Glutamatergic neuron (in vitro differentiated cells): ENCODE measurements around the gene TMEM18. TPM values are rescaled to one million over a fixed set of nuclear protein-coding genes. Genes with fewer than 3 reads are reported as not detected.

Experiments
- DNase-seq: peaks from one replicate; pipeline ENCODE4 v3.0.0; 2022
- H3K27ac Mint-ChIP-seq: one replicate; pipeline ENCODE4 v1.8.0; 2020; ENCODE audit warnings: mild to moderate bottlenecking, mixed read lengths, inconsistent platforms; ENCODE audit not compliant: unreplicated experiment
- H3K27me3 Mint-ChIP-seq: one replicate; pipeline ENCODE4 v1.8.0; 2020; ENCODE audit warnings: mild to moderate bottlenecking, moderate library complexity, mixed read lengths, inconsistent platforms; ENCODE audit not compliant: unreplicated experiment
- H3K36me3 Mint-ChIP-seq: one replicate; pipeline ENCODE4 v1.8.0; 2020; ENCODE audit warnings: mild to moderate bottlenecking, mixed read lengths, inconsistent platforms; ENCODE audit not compliant: unreplicated experiment
- H3K4me1 Mint-ChIP-seq: one replicate; pipeline ENCODE4 v1.8.0; 2020; ENCODE audit warnings: mild to moderate bottlenecking, low read depth, mixed read lengths, inconsistent platforms; ENCODE audit not compliant: unreplicated experiment
- H3K4me3 Mint-ChIP-seq: one replicate; pipeline ENCODE4 v1.8.0; 2020; ENCODE audit warnings: mild to moderate bottlenecking, mixed read lengths, inconsistent platforms; ENCODE audit not compliant: unreplicated experiment
- H3K9me3 Mint-ChIP-seq: one replicate; pipeline ENCODE4 v1.8.0; 2020; ENCODE audit warnings: mild to moderate bottlenecking, moderate library complexity, mixed read lengths, inconsistent platforms; ENCODE audit not compliant: unreplicated experiment
- CTCF ChIP-seq: fragments of 200-600 bp; sonication (generic); IDR thresholded peaks from one replicate; pipeline ENCODE4 v1.5.0; 2021; ENCODE audit not compliant: partially characterized antibody, unreplicated experiment
- total RNA-seq: library from RNA; stranded (reverse); fragmentation: NEBNext Ultra II Directional; extraction: Animal tissue kit (Norgen Biotek cat#: 25700); gene quantifications from one replicate; pipeline ENCODE4 v1.2.1, GENCODE V29; 2021; ENCODE audit not compliant: unreplicated experiment

The TMEM18 gene
- total RNA-seq, 1 donor from 2014 or later = 22.0 TPM

- no peak overlapping the region for H3K27ac Mint-ChIP-seq
- H3K4me3 Mint-ChIP-seq = no peak overlapping the region
- H3K4me1 Mint-ChIP-seq = no peaks in the 10 kb centered on the region
- H3K9me3 Mint-ChIP-seq = peaks cover 5% of the 10 kb centered on the region
- TF ChIP-seq CTCF = no peak
- H3K36me3 Mint-ChIP-seq = no peaks in the 10 kb centered on the region
- H3K27me3 Mint-ChIP-seq = no peaks in the 10 kb centered on the region
- DNase-seq = no peak
Observed at GRCh38 chr2:650343-651310, 26.6 kb downstream of the TMEM18 start.

- Mint-ChIP-seq H3K27me3 (no peaks in the 10 kb centered on the region), H3K36me3 (no peaks in the 10 kb centered on the region), H3K9me3 (peaks cover 5% of the 10 kb centered on the region), H3K4me1 (no peaks in the 10 kb centered on the region), H3K27ac (no peak overlapping the region), H3K4me3 (no peak overlapping the region)
- no peak for TF ChIP-seq CTCF
- no peak for DNase-seq
Observed at GRCh38 chr2:649426-650342, 27.5 kb downstream of the TMEM18 start.

GRCh38 chr2:648476-649424, 28.5 kb downstream of the TMEM18 start:
- H3K9me3 Mint-ChIP-seq = peaks cover 5% of the 10 kb centered on the region
- H3K4me3 Mint-ChIP-seq = no peak overlapping the region
- no peaks in the 10 kb centered on the region for H3K27me3 Mint-ChIP-seq
- no peak overlapping the region for H3K27ac Mint-ChIP-seq
- DNase-seq = no peak
- H3K36me3 Mint-ChIP-seq = no peaks in the 10 kb centered on the region
- TF ChIP-seq CTCF = no peak
- H3K4me1 Mint-ChIP-seq = no peaks in the 10 kb centered on the region

- H3K27me3 Mint-ChIP-seq = no peaks in the 10 kb centered on the region
- H3K9me3 Mint-ChIP-seq = peaks cover 5% of the 10 kb centered on the region
- no peaks in the 10 kb centered on the region for H3K36me3 Mint-ChIP-seq
- H3K4me3 Mint-ChIP-seq = no peak overlapping the region
- no peak for TF ChIP-seq CTCF
- DNase-seq = no peak
- no peak overlapping the region for H3K27ac Mint-ChIP-seq
- H3K4me1 Mint-ChIP-seq = no peaks in the 10 kb centered on the region
Observed at GRCh38 chr2:647691-648231, 29.4 kb downstream of the TMEM18 start.
